ENCODE results near the gene RXYLT1. TPM values are rescaled to one million over a fixed set of nuclear protein-coding genes. Genes with fewer than 3 reads are reported as not detected.

RXYLT1 gene
- total RNA-seq, 3 donors from 2014 or later, result 16.0 to 20.2 (median 19.0) TPM

- H3K27me3 ChIP-seq, result no peaks in the 10 kb centered on the region
- H3K27ac ChIP-seq, result peak overlapping the region; percentile 93 to 97
- H3K4me3 ChIP-seq, result peak overlapping the region; percentile 93 to 99 (median 98)
- no peak for DNase-seq (ENCODE audit: low spot score in 2 of 2)
- H3K9me3 ChIP-seq, result no peaks in the 10 kb centered on the region
- H3K36me3 ChIP-seq, result no peaks in the 10 kb centered on the region
- H3K4me1 ChIP-seq, result peaks cover 0 to 15% of the 10 kb centered on the region in 2 donors
- intact Hi-C loops (cut with DNase I; ENCODE audit: low total_unique reads), result loop anchor here (5.0 to 10.0 kb wide), 2 partner anchors 252 to 414 kb away; no protein-coding TSS in a partner anchor
- TF ChIP-seq POLR2AphosphoS5 (IDR thresholded peaks at IDR 0.05), result no peak
- no peak for TF ChIP-seq CTCF (IDR thresholded peaks at IDR 0.05)
- no peak for TF ChIP-seq POLR2A (IDR thresholded peaks at IDR 0.05)
These were observed 63.6 kb downstream of the RXYLT1 start for GRCh38 chr12:63843254-63843720.

DNA sequence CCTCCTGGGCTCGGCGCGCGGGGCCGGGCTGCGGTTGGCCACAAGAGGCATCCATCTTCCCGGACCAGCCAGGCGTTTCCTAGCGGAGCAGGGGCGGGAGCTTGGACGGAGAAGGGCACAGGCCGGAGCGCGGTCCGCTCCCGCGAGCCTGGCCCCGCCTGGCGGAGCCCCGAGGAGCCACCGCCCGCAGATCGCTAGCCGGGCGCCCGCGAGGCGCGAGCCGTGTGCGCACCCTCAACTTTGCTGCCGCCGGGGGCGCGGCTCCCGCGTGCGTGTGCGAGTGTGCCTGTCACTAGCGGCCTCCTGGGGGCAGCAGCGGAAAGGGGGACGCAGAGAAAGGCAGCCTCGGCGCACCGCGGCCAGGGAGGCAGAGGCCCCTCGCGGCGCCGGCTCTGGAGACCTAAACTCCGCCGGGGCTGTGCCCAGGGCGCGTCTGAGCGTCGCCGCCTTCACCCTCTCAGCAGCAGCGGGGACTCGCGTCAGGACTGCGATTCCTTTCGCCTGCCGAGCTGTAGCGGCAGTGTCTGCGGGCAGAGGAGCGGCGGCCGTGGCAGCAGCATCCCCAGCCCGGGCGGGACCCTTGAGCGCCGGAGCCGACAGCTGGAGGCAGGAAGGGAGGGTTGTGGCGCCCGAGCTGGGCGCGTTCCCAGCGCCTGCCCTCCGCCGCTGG is 64.1 kb downstream of the RXYLT1 start:
- H3K27ac ChIP-seq, result peak overlapping the region; percentile 93 to 97
- peaks cover 0 to 15% of the 10 kb centered on the region in 2 donors for H3K4me1 ChIP-seq
- no peaks in the 10 kb centered on the region for H3K9me3 ChIP-seq
- intact Hi-C loops (cut with DNase I; ENCODE audit: low total_unique reads), result loop anchor here (5.0 to 10.0 kb wide), 2 partner anchors 251 to 413 kb away; no protein-coding TSS in a partner anchor
- peak overlapping the region; percentile 93 to 99 (median 98) for H3K4me3 ChIP-seq
- no peaks in the 10 kb centered on the region for H3K36me3 ChIP-seq
- no peak for TF ChIP-seq POLR2A (IDR thresholded peaks at IDR 0.05)
- TF ChIP-seq CTCF (IDR thresholded peaks at IDR 0.05), result peak; percentile 66 to 99 (median 82)
- peak; percentile 58 to 79 (median 76) for TF ChIP-seq POLR2AphosphoS5 (IDR thresholded peaks at IDR 0.05)
- no peaks in the 10 kb centered on the region for H3K27me3 ChIP-seq
- DNase-seq (ENCODE audit: low spot score in 2 of 2), result peak; percentile 80 to 86

GRCh38 chr12:63844391-63845341 is 65.0 kb downstream of the RXYLT1 start, which contains the start of gene SRGAP1:
SRGAP1 (plus strand) TSS chr12:63844700; CDS start chr12:63844817, 117 bp downstream.
- Histone ChIP-seq H3K9me3 (no peaks in the 10 kb centered on the region), H3K4me1 (peaks cover 0 to 15% of the 10 kb centered on the region in 2 donors), H3K36me3 (no peaks in the 10 kb centered on the region), H3K4me3 (peak within 1 kb of the TSS; percentile 93 to 99 (median 98)), H3K27me3 (no peaks in the 10 kb centered on the region), H3K27ac (peak within 1 kb of the TSS; percentile 93 to 97)
- peak; percentile 55 to 75 for DNase-seq (ENCODE audit: low spot score in 2 of 2)
- no peak for TF ChIP-seq CTCF (IDR thresholded peaks at IDR 0.05)
- peak; percentile 9 to 46 (median 25) for TF ChIP-seq POLR2AphosphoS5 (IDR thresholded peaks at IDR 0.05)
- TF ChIP-seq POLR2A (IDR thresholded peaks at IDR 0.05), result no peak
- intact Hi-C loops (cut with DNase I; ENCODE audit: low total_unique reads), result loop anchor here (5.0 to 10.0 kb wide), 2 partner anchors 250 to 413 kb away; no protein-coding TSS in a partner anchor

DNA sequence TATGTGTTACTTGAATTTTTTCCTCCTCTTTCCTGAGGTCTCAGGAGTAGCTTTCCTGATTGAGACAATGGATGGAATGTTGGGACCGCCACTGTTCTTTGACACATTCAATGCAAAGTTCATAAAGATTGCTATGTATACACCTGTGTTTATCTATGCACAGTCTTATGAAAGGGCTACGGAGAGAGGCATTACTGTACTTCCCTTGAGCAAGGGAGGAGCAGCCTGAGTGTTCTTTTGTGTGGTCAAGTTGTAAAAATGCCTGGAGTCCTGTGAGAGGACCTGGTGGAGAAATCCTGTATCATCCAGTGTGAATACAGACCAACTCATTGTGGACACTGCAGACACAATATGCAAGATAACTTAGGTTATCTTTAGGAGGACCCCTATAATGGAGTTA is 66.0 kb downstream of the RXYLT1 start:
- peak overlapping the region; percentile 93 to 99 (median 98) for H3K4me3 ChIP-seq
- peak overlapping the region in 1 of 2 donors; percentile 15 for H3K27ac ChIP-seq
- no peaks in the 10 kb centered on the region for H3K27me3 ChIP-seq
- intact Hi-C loops (cut with DNase I; ENCODE audit: low total_unique reads), result loop anchor here (10.0 kb wide), 1 partner anchor 249 kb away; no protein-coding TSS in a partner anchor
- TF ChIP-seq POLR2AphosphoS5 (IDR thresholded peaks at IDR 0.05) (no peak), CTCF (IDR thresholded peaks at IDR 0.05) (no peak), POLR2A (IDR thresholded peaks at IDR 0.05) (no peak)
- no peaks in the 10 kb centered on the region for H3K9me3 ChIP-seq
- peaks cover 0 to 15% of the 10 kb centered on the region in 2 donors for H3K4me1 ChIP-seq
- no peak for DNase-seq (ENCODE audit: low spot score in 2 of 2)
- H3K36me3 ChIP-seq, result no peaks in the 10 kb centered on the region

All from breast epithelium (tissue), 4 donors.